ENCODE measurements around the gene ACVR2A.

DNA sequence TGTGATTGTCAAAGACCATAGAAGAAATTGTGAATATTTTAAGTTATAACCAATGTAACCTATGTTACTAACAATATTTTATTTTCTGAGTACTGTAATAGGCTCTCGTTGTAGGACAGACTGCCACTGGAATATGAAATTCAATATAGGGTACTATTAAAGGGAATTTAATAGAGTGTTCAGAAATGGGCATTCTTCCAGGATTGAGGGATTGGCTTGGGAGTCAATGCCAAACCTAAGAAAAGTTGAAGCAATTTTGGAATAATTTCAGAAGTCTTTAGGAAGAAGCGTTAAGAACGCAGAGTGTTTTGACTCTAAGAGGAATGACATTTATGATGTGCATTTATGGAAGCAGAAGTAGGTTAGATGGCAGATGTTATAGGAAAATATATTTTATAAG lies 79.0 kb downstream of the ACVR2A start:
- TF ChIP-seq, protein P1, sequence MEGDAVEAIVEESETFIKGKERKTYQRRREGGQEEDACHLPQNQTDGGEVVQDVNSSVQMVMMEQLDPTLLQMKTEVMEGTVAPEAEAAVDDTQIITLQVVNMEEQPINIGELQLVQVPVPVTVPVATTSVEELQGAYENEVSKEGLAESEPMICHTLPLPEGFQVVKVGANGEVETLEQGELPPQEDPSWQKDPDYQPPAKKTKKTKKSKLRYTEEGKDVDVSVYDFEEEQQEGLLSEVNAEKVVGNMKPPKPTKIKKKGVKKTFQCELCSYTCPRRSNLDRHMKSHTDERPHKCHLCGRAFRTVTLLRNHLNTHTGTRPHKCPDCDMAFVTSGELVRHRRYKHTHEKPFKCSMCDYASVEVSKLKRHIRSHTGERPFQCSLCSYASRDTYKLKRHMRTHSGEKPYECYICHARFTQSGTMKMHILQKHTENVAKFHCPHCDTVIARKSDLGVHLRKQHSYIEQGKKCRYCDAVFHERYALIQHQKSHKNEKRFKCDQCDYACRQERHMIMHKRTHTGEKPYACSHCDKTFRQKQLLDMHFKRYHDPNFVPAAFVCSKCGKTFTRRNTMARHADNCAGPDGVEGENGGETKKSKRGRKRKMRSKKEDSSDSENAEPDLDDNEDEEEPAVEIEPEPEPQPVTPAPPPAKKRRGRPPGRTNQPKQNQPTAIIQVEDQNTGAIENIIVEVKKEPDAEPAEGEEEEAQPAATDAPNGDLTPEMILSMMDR (IDR thresholded peaks at IDR 0.05) = no peak
- TF ChIP-seq POLR2AphosphoS5 (IDR thresholded peaks at IDR 0.05) (no peak), POLR2A (IDR thresholded peaks at IDR 0.05) (no peak)
